PC-3 (cell line): ENCODE measurements around the gene TSPAN1.

Source experiments
- EZH2 ChIP-seq: fragments of 300-600 bp; sonication (generic); IDR thresholded peaks from one replicate; pipeline ENCODE4 v1.6.1; 2017; ENCODE audit warnings: antibody characterized with exemption, mild to moderate bottlenecking, low read length; ENCODE audit not compliant: unreplicated experiment
- TF ChIP-seq, protein P1 (sequence below): fragments of 300-600 bp; sonication (generic); conservative IDR thresholded peaks from 2 replicates; pipeline ENCODE4 v1.5.1; 2017; ENCODE audit warnings: antibody characterized with exemption, low read depth, mild to moderate bottlenecking, low read length

- TF ChIP-seq, protein P1, sequence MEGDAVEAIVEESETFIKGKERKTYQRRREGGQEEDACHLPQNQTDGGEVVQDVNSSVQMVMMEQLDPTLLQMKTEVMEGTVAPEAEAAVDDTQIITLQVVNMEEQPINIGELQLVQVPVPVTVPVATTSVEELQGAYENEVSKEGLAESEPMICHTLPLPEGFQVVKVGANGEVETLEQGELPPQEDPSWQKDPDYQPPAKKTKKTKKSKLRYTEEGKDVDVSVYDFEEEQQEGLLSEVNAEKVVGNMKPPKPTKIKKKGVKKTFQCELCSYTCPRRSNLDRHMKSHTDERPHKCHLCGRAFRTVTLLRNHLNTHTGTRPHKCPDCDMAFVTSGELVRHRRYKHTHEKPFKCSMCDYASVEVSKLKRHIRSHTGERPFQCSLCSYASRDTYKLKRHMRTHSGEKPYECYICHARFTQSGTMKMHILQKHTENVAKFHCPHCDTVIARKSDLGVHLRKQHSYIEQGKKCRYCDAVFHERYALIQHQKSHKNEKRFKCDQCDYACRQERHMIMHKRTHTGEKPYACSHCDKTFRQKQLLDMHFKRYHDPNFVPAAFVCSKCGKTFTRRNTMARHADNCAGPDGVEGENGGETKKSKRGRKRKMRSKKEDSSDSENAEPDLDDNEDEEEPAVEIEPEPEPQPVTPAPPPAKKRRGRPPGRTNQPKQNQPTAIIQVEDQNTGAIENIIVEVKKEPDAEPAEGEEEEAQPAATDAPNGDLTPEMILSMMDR, result no peak
- no peak for TF ChIP-seq EZH2
Observed at GRCh38 chr1:46199233-46199749, 24.4 kb downstream of the TSPAN1 start.
